A549 (cell line): ENCODE measurements around the gene ALDH2. TPM values are rescaled to one million over a fixed set of nuclear protein-coding genes. Genes with fewer than 3 reads are reported as not detected.

ENCODE experiments used
- ATAC-seq, 2 experiments: fragments of 200-7000 bp in 1 of 2; fragments of >200 bp in 1 of 2; cut with Nextera tagmentation in 1 of 2; cut with Tn5 transposase in 1 of 2; 3 replicates each; pipeline versions ENCODE4 v1.8.0 to v1.9.1; 2018 to 2020; ENCODE audit warnings: mild to moderate bottlenecking in 1 of 2, moderate library complexity in 1 of 2
- CTCF ChIA-PET: fragments of 300-600 bp; sonication (Branson Sonifier 250); formaldehyde crosslinking; extraction: SDS; loops from one replicate; lab custom pipeline; 2021; ENCODE audit warnings: antibody characterized with exemption, inconsistent platforms; lab: Yijun Ruan, JAX
- POLR2A ChIA-PET: fragments of 350-600 bp; formaldehyde crosslinking; extraction: SDS; loops from one replicate; lab custom pipeline; 2021; ENCODE audit warnings: antibody characterized with exemption, inconsistent platforms; lab: Yijun Ruan, JAX
- DNase-seq, 2 experiments: peaks; one replicate each; pipeline versions ENCODE4 v3.0.0 to v3.0.0-alpha.2; 2011 to 2016; ENCODE audit warnings: low read depth in 1 of 2, low spot score in 1 of 2
- FAIRE-seq: peaks from 2 replicates; lab custom pipeline; 2011; peaks lifted over from hg19 to GRCh38; lab: Jason Lieb, UNC
- H3K27ac ChIP-seq, 2 experiments: fragments of >200 bp; sonication (Bioruptor Twin); formaldehyde crosslinking; 3 replicates each; pipeline ENCODE4 v1.5.1; 2016 to 2017
- H3K4me1 ChIP-seq: fragments of >200 bp; sonication (Bioruptor Twin); formaldehyde crosslinking; 3 replicates; pipeline ENCODE4 v1.6.1; 2016
- H3K4me2 ChIP-seq: fragments of >200 bp; sonication (Bioruptor Twin); formaldehyde crosslinking; 3 replicates; pipeline ENCODE4 v1.6.1; 2016
- H3K4me3 ChIP-seq: fragments of >200 bp; sonication (Bioruptor Twin); formaldehyde crosslinking; 3 replicates; pipeline ENCODE4 v1.5.1; 2016
- H3K9me3 ChIP-seq: fragments of >200 bp; sonication (Bioruptor Twin); formaldehyde crosslinking; 3 replicates; pipeline ENCODE4 v1.6.1; 2016
- CBX2 ChIP-seq: fragments of 200-600 bp; sonication (generic); IDR thresholded peaks from 2 replicates; pipeline ENCODE4 v1.6.1; 2016; ENCODE audit warnings: low read depth, mild to moderate bottlenecking, borderline replicate concordance
- CEBPB ChIP-seq, 2 experiments: fragments of >200 bp in 1 of 2; sonication (Bioruptor Twin) in 1 of 2; formaldehyde crosslinking in 1 of 2; IDR thresholded peaks; 2 replicates each; pipeline ENCODE4 v1.6.1; 2012 to 2016
- CHD2 ChIP-seq: fragments of 150-350 bp; IDR thresholded peaks from 2 replicates; pipeline ENCODE4 v1.6.1; 2014; ENCODE audit warnings: low read length; ENCODE audit not compliant: partially characterized antibody
- EHF ChIP-seq: fragments of 250-450 bp; sonication (Bioruptor Pico); IDR thresholded peaks from 2 replicates; pipeline ENCODE4 v1.5.0; 2020; ENCODE audit warnings: mild to moderate bottlenecking
- GATA3 ChIP-seq: IDR thresholded peaks from 2 replicates; pipeline ENCODE4 v1.6.1; 2012; ENCODE audit warnings: borderline replicate concordance
- HEYL ChIP-seq: fragments of 250-450 bp; sonication (Bioruptor Pico); IDR thresholded peaks from 2 replicates; pipeline ENCODE4 v1.8.0; 2021; ENCODE audit warnings: mild to moderate bottlenecking, moderate library complexity
- HOXA7 ChIP-seq: fragments of 250-450 bp; sonication (Bioruptor Pico); IDR thresholded peaks from 2 replicates; pipeline ENCODE4 v1.5.0; 2020; ENCODE audit warnings: mild to moderate bottlenecking, moderate library complexity
- MAFK ChIP-seq: fragments of 450-650 bp; IDR thresholded peaks from 2 replicates; pipeline ENCODE4 v1.6.1; 2014; ENCODE audit not compliant: partially characterized antibody
- NFE2L2 ChIP-seq: fragments of 150-350 bp; conservative IDR thresholded peaks from 2 replicates; pipeline ENCODE4 v1.6.1; 2014; ENCODE audit warnings: low read length
- NPAS2 ChIP-seq: fragments of 250-450 bp; sonication (Bioruptor Pico); IDR thresholded peaks from 2 replicates; pipeline ENCODE4 v1.8.0; 2022; ENCODE audit warnings: mild to moderate bottlenecking, moderate library complexity, borderline replicate concordance
- NR3C1 ChIP-seq: fragments of >200 bp; sonication (Bioruptor Twin); formaldehyde crosslinking; IDR thresholded peaks from 3 replicates; pipeline ENCODE4 v1.6.1; 2017
- POLR2A ChIP-seq: IDR thresholded peaks from 2 replicates; pipeline ENCODE4 v1.6.1; 2012; ENCODE audit warnings: mild to moderate bottlenecking, low read length
- POLR2AphosphoS2 ChIP-seq: conservative IDR thresholded peaks from 2 replicates; pipeline ENCODE4 v1.6.1; 2012; ENCODE audit warnings: low read length, improper control_type of control experiment, inconsistent platforms
- RCOR1 ChIP-seq: fragments of 150-350 bp; IDR thresholded peaks from 2 replicates; pipeline ENCODE4 v1.6.1; 2014; ENCODE audit warnings: antibody characterized with exemption, low read length, low read depth
- RFX5 ChIP-seq: fragments of 450-650 bp; IDR thresholded peaks from 2 replicates; pipeline ENCODE4 v1.7.1; 2014; ENCODE audit warnings: antibody characterized with exemption, mild to moderate bottlenecking, moderate library complexity
- TFCP2L1 ChIP-seq: fragments of 250-450 bp; sonication (Bioruptor Pico); IDR thresholded peaks from 2 replicates; pipeline ENCODE4 v1.5.0; 2021; ENCODE audit warnings: mild to moderate bottlenecking
- ZC3H11A ChIP-seq: fragments of 450-650 bp; IDR thresholded peaks from 2 replicates; pipeline ENCODE4 v1.6.1; 2014; ENCODE audit warnings: antibody characterized with exemption, mild to moderate bottlenecking
- ZNF302 ChIP-seq: fragments of 250-450 bp; sonication (Bioruptor Pico); IDR thresholded peaks from 2 replicates; pipeline ENCODE4 v1.9.0; 2021; ENCODE audit warnings: inconsistent platforms, mild to moderate bottlenecking, moderate library complexity
- ZSCAN20 ChIP-seq: fragments of 250-450 bp; sonication (Bioruptor Pico); IDR thresholded peaks from 2 replicates; pipeline ENCODE4 v1.8.0; 2022; ENCODE audit warnings: mild to moderate bottlenecking, moderate library complexity
- WGBS: methylation state at CpG from one replicate; pipeline ENCODE4 v1.1.6; 2017; ENCODE audit errors: missing lambda C conversion rate; 5-methylcytosine and 5-hydroxymethylcytosine counted together
- polyA plus RNA-seq, 4 experiments: library from polyadenylated mRNA; depleted of rRNA in 3 of 4; stranded (reverse); fragments of >200 nt; fragmentation: RNase III in 1 of 4; extraction: RNeasy Plus Mini Kit Qiagen cat#74134 plus additional on column Dnase treatment in 1 of 4; gene quantifications; 2 replicates in 3 of 4; 3 replicates in 1 of 4; pipeline ENCODE4 v1.2.3, GENCODE V29; 2011 to 2017
- TF ChIP-seq, protein P1 (sequence below): fragments of >200 bp; sonication (Bioruptor Twin); formaldehyde crosslinking; IDR thresholded peaks from 3 replicates; pipeline ENCODE4 v1.5.1; 2016
- TF ChIP-seq, protein P2 (sequence below): IDR thresholded peaks from 2 replicates; pipeline ENCODE4 v1.6.1; 2012
- TF ChIP-seq, protein P3 (sequence below): IDR thresholded peaks from 2 replicates; pipeline ENCODE4 v1.6.1; 2012; ENCODE audit warnings: low read depth, borderline replicate concordance
- TF ChIP-seq, protein P4 (sequence below): IDR thresholded peaks from 2 replicates; pipeline ENCODE4 v1.6.1; 2012
- TF ChIP-seq, protein P5 (sequence below): fragments of >200 bp; sonication (Bioruptor Twin); formaldehyde crosslinking; IDR thresholded peaks from 2 replicates; pipeline ENCODE4 v1.6.1; 2016
- TF ChIP-seq, protein P6 (sequence below): fragments of 250-450 bp; sonication (Bioruptor Pico); IDR thresholded peaks from 2 replicates; pipeline ENCODE4 v1.5.0; 2021; ENCODE audit warnings: mild to moderate bottlenecking, moderate library complexity, borderline replicate concordance

ALDH2 gene
- polyA plus RNA-seq, 2 of the 4 experiments (the other 2 are of a cell fraction) = 97.5 to 123 TPM

DNA sequence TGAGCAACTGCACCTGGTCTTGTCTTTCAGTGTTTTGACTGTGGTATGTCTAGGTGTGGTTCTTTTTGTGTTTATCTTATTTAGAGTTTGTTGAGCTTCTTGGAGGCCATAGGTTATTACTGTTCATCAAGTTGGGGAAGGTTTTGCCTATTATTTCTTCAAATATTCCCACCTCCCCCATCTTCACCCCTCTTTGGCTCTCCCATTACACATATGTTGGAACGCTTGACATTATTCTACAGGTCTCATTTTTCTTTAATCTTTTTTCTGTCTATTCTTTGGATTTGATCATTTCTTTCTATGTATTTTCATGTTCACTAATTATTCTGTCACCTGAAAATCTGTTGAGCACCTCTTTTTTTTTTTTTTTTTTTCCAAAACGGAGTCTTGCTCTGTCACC lies 91.5 kb downstream of the ALDH2 start:
- Histone ChIP-seq H3K9me3 (peaks cover 14% of the 10 kb centered on the region), H3K4me3 (no peak overlapping the region), H3K4me1 (no peaks in the 10 kb centered on the region), H3K4me2 (no peak overlapping the region), H3K27ac (no peak overlapping the region)
- DNase-seq (no peak), FAIRE-seq (no peak), ATAC-seq (no peak)
- 92% methylated on average over 2 of the region's 2 CpGs for WGBS
- CTCF ChIA-PET = no interaction called here
- POLR2A ChIA-PET = no interaction called here
- no peak for TF ChIP-seq GATA3
- TF ChIP-seq ZNF302 (CRISPR knock-in tag) = no peak
- TF ChIP-seq, protein P1, sequence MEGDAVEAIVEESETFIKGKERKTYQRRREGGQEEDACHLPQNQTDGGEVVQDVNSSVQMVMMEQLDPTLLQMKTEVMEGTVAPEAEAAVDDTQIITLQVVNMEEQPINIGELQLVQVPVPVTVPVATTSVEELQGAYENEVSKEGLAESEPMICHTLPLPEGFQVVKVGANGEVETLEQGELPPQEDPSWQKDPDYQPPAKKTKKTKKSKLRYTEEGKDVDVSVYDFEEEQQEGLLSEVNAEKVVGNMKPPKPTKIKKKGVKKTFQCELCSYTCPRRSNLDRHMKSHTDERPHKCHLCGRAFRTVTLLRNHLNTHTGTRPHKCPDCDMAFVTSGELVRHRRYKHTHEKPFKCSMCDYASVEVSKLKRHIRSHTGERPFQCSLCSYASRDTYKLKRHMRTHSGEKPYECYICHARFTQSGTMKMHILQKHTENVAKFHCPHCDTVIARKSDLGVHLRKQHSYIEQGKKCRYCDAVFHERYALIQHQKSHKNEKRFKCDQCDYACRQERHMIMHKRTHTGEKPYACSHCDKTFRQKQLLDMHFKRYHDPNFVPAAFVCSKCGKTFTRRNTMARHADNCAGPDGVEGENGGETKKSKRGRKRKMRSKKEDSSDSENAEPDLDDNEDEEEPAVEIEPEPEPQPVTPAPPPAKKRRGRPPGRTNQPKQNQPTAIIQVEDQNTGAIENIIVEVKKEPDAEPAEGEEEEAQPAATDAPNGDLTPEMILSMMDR = no peak
- TF ChIP-seq, protein P2, sequence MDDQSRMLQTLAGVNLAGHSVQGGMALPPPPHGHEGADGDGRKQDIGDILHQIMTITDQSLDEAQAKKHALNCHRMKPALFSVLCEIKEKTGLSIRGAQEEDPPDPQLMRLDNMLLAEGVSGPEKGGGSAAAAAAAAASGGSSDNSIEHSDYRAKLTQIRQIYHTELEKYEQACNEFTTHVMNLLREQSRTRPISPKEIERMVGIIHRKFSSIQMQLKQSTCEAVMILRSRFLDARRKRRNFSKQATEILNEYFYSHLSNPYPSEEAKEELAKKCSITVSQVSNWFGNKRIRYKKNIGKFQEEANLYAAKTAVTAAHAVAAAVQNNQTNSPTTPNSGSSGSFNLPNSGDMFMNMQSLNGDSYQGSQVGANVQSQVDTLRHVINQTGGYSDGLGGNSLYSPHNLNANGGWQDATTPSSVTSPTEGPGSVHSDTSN = no peak
- no peak for TF ChIP-seq HOXA7
- no peak for TF ChIP-seq NR3C1
- no peak for TF ChIP-seq CBX2
- TF ChIP-seq, protein P3, sequence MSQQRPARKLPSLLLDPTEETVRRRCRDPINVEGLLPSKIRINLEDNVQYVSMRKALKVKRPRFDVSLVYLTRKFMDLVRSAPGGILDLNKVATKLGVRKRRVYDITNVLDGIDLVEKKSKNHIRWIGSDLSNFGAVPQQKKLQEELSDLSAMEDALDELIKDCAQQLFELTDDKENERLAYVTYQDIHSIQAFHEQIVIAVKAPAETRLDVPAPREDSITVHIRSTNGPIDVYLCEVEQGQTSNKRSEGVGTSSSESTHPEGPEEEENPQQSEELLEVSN = no peak
- TF ChIP-seq NFE2L2 = no peak
- TF ChIP-seq CHD2 = no peak
- TF ChIP-seq ZSCAN20 (CRISPR knock-in tag) = no peak
- TF ChIP-seq, protein P4, sequence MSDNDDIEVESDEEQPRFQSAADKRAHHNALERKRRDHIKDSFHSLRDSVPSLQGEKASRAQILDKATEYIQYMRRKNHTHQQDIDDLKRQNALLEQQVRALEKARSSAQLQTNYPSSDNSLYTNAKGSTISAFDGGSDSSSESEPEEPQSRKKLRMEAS = no peak
- TF ChIP-seq POLR2A = no peak

DNA sequence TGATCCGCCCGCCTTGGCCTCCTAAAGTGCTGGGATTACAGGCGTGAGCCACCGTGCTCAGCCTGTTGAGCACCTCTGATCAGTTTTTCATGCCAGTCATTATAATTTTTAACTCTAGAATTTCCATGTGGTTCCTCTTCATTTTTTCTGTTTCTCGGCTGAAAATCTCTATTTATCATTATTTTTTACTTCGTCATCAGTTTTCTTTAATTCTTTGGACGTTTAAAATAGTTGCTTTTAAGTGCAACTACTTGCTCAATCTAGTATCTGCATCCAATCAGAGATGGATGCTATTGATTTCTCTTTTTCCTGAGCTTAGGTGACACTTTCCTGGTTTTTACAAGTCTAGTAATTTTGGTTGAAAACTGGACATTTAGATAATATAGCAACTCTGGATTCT lies 92.0 kb downstream of the ALDH2 start:
- H3K27ac ChIP-seq = no peak overlapping the region
- DNase-seq (no peak), ATAC-seq (no peak), FAIRE-seq (no peak)
- H3K9me3 ChIP-seq = peaks cover 14% of the 10 kb centered on the region
- no peaks in the 10 kb centered on the region for H3K4me1 ChIP-seq
- no peak for TF ChIP-seq CEBPB (IDR thresholded peaks at IDR 0.05)
- TF ChIP-seq, protein P5, sequence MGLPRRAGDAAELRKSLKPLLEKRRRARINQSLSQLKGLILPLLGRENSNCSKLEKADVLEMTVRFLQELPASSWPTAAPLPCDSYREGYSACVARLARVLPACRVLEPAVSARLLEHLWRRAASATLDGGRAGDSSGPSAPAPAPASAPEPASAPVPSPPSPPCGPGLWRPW = no peak
- no peak for TF ChIP-seq RFX5
- TF ChIP-seq MAFK = peak; percentile 46
- TF ChIP-seq NPAS2 (CRISPR knock-in tag) = no peak
- CTCF ChIA-PET = no interaction called here
- POLR2A ChIA-PET = no interaction called here
- no peak overlapping the region for H3K4me3 ChIP-seq
- no peak overlapping the region for H3K4me2 ChIP-seq
- 91% methylated on average over 7 of the region's 7 CpGs for WGBS

DNA sequence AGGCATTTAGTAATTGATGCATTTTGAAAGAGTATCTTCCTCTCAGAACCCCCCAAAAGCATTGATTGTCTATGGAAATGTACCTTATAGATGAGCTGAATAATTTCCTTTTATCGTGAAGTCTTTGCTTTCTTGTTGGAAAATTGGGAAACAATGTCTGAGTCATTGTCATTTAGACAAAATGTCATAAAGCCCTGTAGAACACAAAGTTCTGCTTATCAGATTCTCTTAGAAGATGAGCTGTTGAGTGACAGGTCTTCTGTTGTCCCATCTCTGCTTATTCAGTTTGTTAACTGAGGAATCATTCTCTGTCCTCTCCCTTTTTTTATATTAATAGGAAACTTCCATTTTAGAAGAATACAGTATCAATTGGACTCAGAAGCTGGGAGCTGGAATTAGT lies 98.2 kb downstream of the ALDH2 start:
- no peaks in the 10 kb centered on the region for H3K9me3 ChIP-seq
- H3K27ac ChIP-seq = no peak overlapping the region
- POLR2A ChIA-PET = no interaction called here
- DNase-seq (no peak), FAIRE-seq (no peak), ATAC-seq (no peak)
- 92% methylated on average over 1 of the region's 1 CpG for WGBS
- no peak for TF ChIP-seq EHF
- TF ChIP-seq ZC3H11A = no peak
- no peak for TF ChIP-seq TFCP2L1 (CRISPR knock-in tag)
- no peak for TF ChIP-seq HEYL (CRISPR knock-in tag)
- TF ChIP-seq RCOR1 = no peak
- TF ChIP-seq, protein P6, sequence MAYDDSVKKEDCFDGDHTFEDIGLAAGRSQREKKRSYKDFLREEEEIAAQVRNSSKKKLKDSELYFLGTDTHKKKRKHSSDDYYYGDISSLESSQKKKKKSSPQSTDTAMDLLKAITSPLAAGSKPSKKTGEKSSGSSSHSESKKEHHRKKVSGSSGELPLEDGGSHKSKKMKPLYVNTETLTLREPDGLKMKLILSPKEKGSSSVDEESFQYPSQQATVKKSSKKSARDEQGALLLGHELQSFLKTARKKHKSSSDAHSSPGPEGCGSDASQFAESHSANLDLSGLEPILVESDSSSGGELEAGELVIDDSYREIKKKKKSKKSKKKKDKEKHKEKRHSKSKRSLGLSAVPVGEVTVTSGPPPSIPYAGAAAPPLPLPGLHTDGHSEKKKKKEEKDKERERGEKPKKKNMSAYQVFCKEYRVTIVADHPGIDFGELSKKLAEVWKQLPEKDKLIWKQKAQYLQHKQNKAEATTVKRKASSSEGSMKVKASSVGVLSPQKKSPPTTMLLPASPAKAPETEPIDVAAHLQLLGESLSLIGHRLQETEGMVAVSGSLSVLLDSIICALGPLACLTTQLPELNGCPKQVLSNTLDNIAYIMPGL = no peak
- TF ChIP-seq, protein P2 = no peak
- no peak for TF ChIP-seq POLR2AphosphoS2
- H3K4me2 ChIP-seq = no peak overlapping the region
- CTCF ChIA-PET = interaction anchor here (1.6 kb wide), 1 partner anchor 148 kb away, joined by 3 read pairs; the partner anchor contains the start of genes ERP29 and TMEM116
- no peak overlapping the region for H3K4me3 ChIP-seq
- H3K4me1 ChIP-seq = no peaks in the 10 kb centered on the region
